Ascending aorta (tissue), 2 donors: ENCODE data around the gene CASP3. TPM values are rescaled to one million over a fixed set of nuclear protein-coding genes. Genes with fewer than 3 reads are reported as not detected.

Source experiments
- DNase-seq, 2 donors: peaks; one replicate each; pipeline ENCODE4 v3.0.0-alpha.2; 2019; ENCODE audit warnings: low spot score in 2 of 2
- H3K27ac ChIP-seq, 2 donors: fragments of 200-600 bp; sonication (generic); one replicate each; pipeline ENCODE4 v1.5.1; 2016 to 2017; ENCODE audit warnings: mild to moderate bottlenecking in 1 of 2
- H3K27me3 ChIP-seq: fragments of 200-600 bp; sonication (generic); one replicate; pipeline ENCODE4 v1.5.1; 2017
- H3K36me3 ChIP-seq, 2 donors: fragments of 200-600 bp; sonication (generic); one replicate each; pipeline ENCODE4 v1.5.1; 2016
- H3K4me1 ChIP-seq, 2 donors: fragments of 200-600 bp; sonication (generic); one replicate each; pipeline ENCODE4 v1.5.1; 2016 to 2017; ENCODE audit warnings: mild to moderate bottlenecking in 1 of 2
- H3K4me3 ChIP-seq, 2 donors: fragments of 200-600 bp; sonication (generic); one replicate each; pipeline ENCODE4 v1.5.1; 2016 to 2017; ENCODE audit warnings: mild to moderate bottlenecking in 1 of 2
- H3K9me3 ChIP-seq, 2 donors: fragments of 200-600 bp; sonication (generic); one replicate each; pipeline ENCODE4 v1.5.1; 2016
- CTCF ChIP-seq, 3 experiments: fragments of 200-600 bp in 2 of 3; fragments of 450-650 bp in 1 of 3; sonication (generic) in 2 of 3; IDR thresholded peaks; one replicate each; pipeline ENCODE4 v1.5.1; 2016 to 2019; ENCODE audit warnings: antibody characterized with exemption in 3 of 3, mild to moderate bottlenecking in 1 of 3, moderate library complexity in 1 of 3
- intact Hi-C: fragments of 100-400 bp; cut with DNase I; formaldehyde crosslinking; loops from one replicate; pipeline ENCODE4 v1.15.1; 2023
- total RNA-seq: library from RNA; depleted of rRNA; stranded (reverse); fragments of >200 nt; gene quantifications from one replicate; pipeline ENCODE4 v1.1.0, GENCODE V29; 2016

CASP3 gene
- 1.5 TPM for total RNA-seq

GRCh38 chr4:184649026-184649970, at the start of gene CASP3, which contains the start of gene PRIMPOL:
Gene CASP3, minus strand, starts transcription at chr4:184649447. Its CDS starts 10,994 bp downstream, at chr4:184638453.
Gene PRIMPOL, plus strand, starts transcription at chr4:184649738. Its CDS starts 7,403 bp downstream, at chr4:184657141.
- no peaks in the 10 kb centered on the region for H3K27me3 ChIP-seq
- H3K4me3 ChIP-seq = peak within 1 kb of the TSS; percentile 88 to 100
- intact Hi-C loops = loop anchor here (1.0 to 10.0 kb wide), 10 partner anchors 83 to 1546 kb away; partner anchors contain the start of genes ACSL1, CENPU, CYP4V2 and IRF2
- no peaks in the 10 kb centered on the region for H3K9me3 ChIP-seq
- peak within 1 kb of the TSS; percentile 100 for H3K27ac ChIP-seq
- peak in 1 of 3 experiments; percentile 17 for TF ChIP-seq CTCF (IDR thresholded peaks at IDR 0.05)
- peaks cover 4% of the 10 kb centered on the region in 2 donors for H3K36me3 ChIP-seq
- peaks cover 9 to 41% of the 10 kb centered on the region in 2 donors for H3K4me1 ChIP-seq
- peak; percentile 88 to 98 for DNase-seq

GRCh38 chr4:184697956-184698355, 48.7 kb upstream of the CASP3 start:
- no peak for DNase-seq
- Histone ChIP-seq H3K4me3 (peak overlapping the region in 1 of 2 donors; percentile 50), H3K4me1 (peaks cover 0 to 3% of the 10 kb centered on the region in 2 donors), H3K27me3 (no peaks in the 10 kb centered on the region), H3K9me3 (no peaks in the 10 kb centered on the region), H3K36me3 (peaks cover 0 to 7% of the 10 kb centered on the region in 2 donors), H3K27ac (peak overlapping the region in 1 of 2 donors; percentile 16)
- intact Hi-C loops = no loop called here
- no peak for TF ChIP-seq CTCF (IDR thresholded peaks at IDR 0.05)

- Histone ChIP-seq H3K36me3 (peaks cover 6 to 13% of the 10 kb centered on the region in 2 donors), H3K27me3 (no peaks in the 10 kb centered on the region), H3K4me1 (peaks cover 0 to 3% of the 10 kb centered on the region in 2 donors), H3K27ac (no peak overlapping the region), H3K4me3 (no peak overlapping the region), H3K9me3 (no peaks in the 10 kb centered on the region)
- intact Hi-C loops = no loop called here
- no peak for TF ChIP-seq CTCF (IDR thresholded peaks at IDR 0.05)
- DNase-seq = no peak
Measured at GRCh38 chr4:184695178-184695896, 46.1 kb upstream of the CASP3 start.

GRCh38 chr4:184694412-184694956, 45.2 kb upstream of the CASP3 start:
- H3K27ac ChIP-seq = no peak overlapping the region
- H3K9me3 ChIP-seq = no peaks in the 10 kb centered on the region
- peaks cover 6 to 13% of the 10 kb centered on the region in 2 donors for H3K36me3 ChIP-seq
- no peak overlapping the region for H3K4me3 ChIP-seq
- TF ChIP-seq CTCF (IDR thresholded peaks at IDR 0.05) = no peak
- no peak for DNase-seq
- H3K27me3 ChIP-seq = no peaks in the 10 kb centered on the region
- no peaks in the 10 kb centered on the region for H3K4me1 ChIP-seq
- intact Hi-C loops = no loop called here

- no peaks in the 10 kb centered on the region for H3K27me3 ChIP-seq
- intact Hi-C loops = no loop called here
- no peak for DNase-seq
- H3K9me3 ChIP-seq = no peaks in the 10 kb centered on the region
- H3K4me1 ChIP-seq = no peaks in the 10 kb centered on the region
- no peak for TF ChIP-seq CTCF (IDR thresholded peaks at IDR 0.05)
- H3K36me3 ChIP-seq = peaks cover 6 to 13% of the 10 kb centered on the region in 2 donors
- no peak overlapping the region for H3K4me3 ChIP-seq
- H3K27ac ChIP-seq = no peak overlapping the region
Measured at GRCh38 chr4:184693056-184693455, 43.8 kb upstream of the CASP3 start.
